ENCODE measurements around the gene MRTFA. TPM values are rescaled to one million over a fixed set of nuclear protein-coding genes. Genes with fewer than 3 reads are reported as not detected.
"Not testable (repeated sequence)": the region's sequence is repeated elsewhere in the genome, so short reads cannot be mapped to it uniquely, and the experiment has no call there.

Gene MRTFA
- total RNA-seq, 1 experiment from 2014 or later: 10.5 TPM

DNA sequence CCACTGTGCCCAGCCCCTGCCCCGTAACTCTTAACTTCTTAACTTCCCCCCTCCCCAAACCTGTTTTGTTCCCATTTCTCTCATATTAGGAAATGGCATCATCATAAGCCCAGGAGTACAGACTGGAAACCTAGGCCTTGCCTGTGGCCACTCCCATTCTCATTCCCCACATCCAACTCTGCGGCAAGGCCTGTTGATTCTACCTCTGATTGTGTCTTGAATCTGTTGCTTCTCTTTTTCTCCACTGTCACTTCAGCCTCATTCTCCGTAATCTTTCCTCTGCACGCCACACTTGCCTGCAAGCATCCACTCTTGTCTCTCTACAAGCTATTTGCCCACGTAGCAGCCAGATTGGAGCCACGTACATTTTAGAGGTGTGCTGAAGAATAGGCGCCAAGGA is 240.9 kb downstream of the MRTFA start:
- no peak for DNase-seq (ENCODE audit: low read depth, low spot score)
- in situ Hi-C loops (cut with HindIII; ENCODE audit: low pct_unique_long_range_greater_than_20kb, low sequenced_read_pairs): no loop called here

DNA sequence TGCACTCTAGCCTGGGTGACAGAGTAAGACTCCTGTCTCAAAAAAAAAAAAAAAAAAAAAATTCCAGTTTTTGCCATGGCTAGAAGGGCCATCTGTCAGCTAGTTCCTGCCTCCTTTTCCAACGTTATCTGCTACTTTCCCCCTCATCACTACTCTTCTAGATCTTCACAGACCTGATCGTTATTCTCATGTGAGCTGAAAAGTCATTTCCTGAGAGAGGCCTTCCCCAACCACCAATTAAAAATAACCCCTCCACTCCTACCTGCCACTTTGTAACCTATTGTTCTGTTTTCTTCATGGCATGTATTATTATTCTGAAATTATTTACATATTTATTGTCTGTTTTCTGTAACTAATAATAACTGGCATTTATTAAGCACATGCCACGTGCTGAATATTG is 241.9 kb downstream of the MRTFA start:
- in situ Hi-C loops (cut with HindIII; ENCODE audit: low pct_unique_long_range_greater_than_20kb, low sequenced_read_pairs): no loop called here
- no peak for DNase-seq (ENCODE audit: low read depth, low spot score)

GRCh38 chr22:40392618-40393017 is 243.9 kb downstream of the MRTFA start:
- in situ Hi-C loops (cut with HindIII; ENCODE audit: low pct_unique_long_range_greater_than_20kb, low sequenced_read_pairs): no loop called here
- no peak for DNase-seq (ENCODE audit: low read depth, low spot score)

DNA sequence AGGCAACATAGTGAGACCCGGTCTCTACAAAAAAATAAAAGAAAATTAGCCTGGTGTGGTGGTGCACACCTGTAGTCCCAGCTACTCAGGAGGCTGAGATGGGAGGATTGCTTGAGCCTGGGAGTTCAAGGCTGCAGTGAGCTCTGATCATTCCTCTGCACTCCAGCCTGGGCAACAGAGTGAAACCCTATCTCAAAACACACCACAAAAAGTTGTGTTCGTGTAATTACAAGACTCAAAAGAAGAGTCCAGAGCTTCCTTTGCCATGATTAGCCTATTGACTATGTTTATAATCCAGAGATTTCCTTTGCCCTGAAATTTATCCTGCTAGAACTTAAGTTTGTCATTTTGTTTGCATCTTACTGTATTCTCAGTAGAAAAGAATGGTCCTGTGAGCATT is 245.1 kb downstream of the MRTFA start:
- DNase-seq (ENCODE audit: low read depth, low spot score): no peak
- in situ Hi-C loops (cut with HindIII; ENCODE audit: low pct_unique_long_range_greater_than_20kb, low sequenced_read_pairs): no loop called here

DNA sequence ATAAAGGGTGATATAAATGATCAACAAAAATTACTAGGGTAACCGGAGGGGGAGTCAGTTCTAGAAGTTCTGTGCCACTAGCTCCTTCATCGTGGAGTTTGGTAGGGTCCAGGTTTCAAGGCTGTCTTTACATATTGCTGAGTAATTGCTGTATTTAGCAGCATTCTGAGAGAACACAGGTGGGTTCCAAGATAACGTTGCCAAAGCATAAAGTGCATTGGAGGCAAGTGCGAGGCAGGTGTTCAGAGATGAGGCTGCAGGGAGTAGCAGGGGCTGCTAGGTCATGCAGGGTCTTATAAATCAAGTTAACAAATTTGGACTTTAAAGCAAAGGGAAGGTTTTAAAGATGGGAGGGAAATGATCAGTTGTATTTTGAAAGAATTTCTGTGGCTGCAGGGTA is 248.3 kb downstream of the MRTFA start:
- DNase-seq (ENCODE audit: low read depth, low spot score): no peak
- in situ Hi-C loops (cut with HindIII; ENCODE audit: low pct_unique_long_range_greater_than_20kb, low sequenced_read_pairs): no loop called here

- in situ Hi-C loops (cut with HindIII; ENCODE audit: low pct_unique_long_range_greater_than_20kb, low sequenced_read_pairs): no loop called here
- DNase-seq (ENCODE audit: low read depth, low spot score): no peak
These were observed 248.8 kb downstream of the MRTFA start for GRCh38 chr22:40387746-40388145.

GRCh38 chr22:40385036-40385782 is 251.3 kb downstream of the MRTFA start:
- in situ Hi-C loops (cut with HindIII; ENCODE audit: low pct_unique_long_range_greater_than_20kb, low sequenced_read_pairs): no loop called here

GRCh38 chr22:40383905-40384304 is 252.6 kb downstream of the MRTFA start:
- DNase-seq (ENCODE audit: low read depth, low spot score): no peak
- in situ Hi-C loops (cut with HindIII; ENCODE audit: low pct_unique_long_range_greater_than_20kb, low sequenced_read_pairs): no loop called here

More at GRCh38 chr22:40385036-40385782, 251.3 kb downstream of the MRTFA start:
- no peak for DNase-seq (ENCODE audit: low read depth, low spot score)

GRCh38 chr22:40381461-40381860 is 255.1 kb downstream of the MRTFA start:
- DNase-seq (ENCODE audit: low read depth, low spot score): no peak
- in situ Hi-C loops (cut with HindIII; ENCODE audit: low pct_unique_long_range_greater_than_20kb, low sequenced_read_pairs): no loop called here

GRCh38 chr22:40378448-40378847 is 258.1 kb downstream of the MRTFA start:
- in situ Hi-C loops (cut with HindIII; ENCODE audit: low pct_unique_long_range_greater_than_20kb, low sequenced_read_pairs); DNase-seq (ENCODE audit: low read depth, low spot score): not testable (repeated sequence)

DNA sequence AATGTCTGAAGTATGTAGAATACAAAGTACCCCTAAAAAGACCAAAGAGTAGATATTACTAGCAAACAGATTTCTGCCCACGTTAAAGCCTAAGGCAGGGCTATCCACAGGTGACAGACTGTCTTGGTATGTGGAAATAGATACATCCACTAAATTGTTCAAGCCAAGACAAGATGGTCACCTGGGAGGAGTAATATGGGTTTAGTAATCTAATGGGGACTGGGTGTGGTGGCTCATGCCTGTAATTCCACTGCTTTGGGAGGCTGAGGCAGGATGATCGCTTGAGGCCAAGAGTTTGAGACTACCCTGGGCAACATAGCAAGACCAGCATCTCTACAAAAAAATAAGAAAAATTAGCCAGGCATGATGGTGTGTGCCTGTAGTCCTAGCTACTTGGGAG is 258.6 kb downstream of the MRTFA start:
- in situ Hi-C loops (cut with HindIII; ENCODE audit: low pct_unique_long_range_greater_than_20kb, low sequenced_read_pairs): no loop called here
- no peak for DNase-seq (ENCODE audit: low read depth, low spot score)

DNA sequence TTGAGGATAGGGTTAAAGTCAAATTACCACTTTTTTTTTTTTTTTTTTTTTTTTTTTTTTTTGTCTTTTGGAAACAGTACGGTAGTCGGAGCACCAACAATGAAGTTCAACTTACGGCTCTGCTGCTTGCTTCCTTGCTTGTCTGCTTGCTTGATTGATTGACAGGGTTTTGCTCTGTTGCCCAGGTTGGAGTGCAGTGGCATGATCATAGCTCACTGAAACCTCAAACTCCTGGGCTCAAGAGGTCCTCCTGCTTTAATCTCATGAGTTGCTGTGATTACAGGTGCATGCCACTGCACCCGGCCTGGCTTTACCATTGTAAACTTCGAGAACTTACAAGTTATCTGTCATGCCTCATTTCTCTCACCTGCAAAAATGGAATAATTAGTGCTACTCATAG is 260.4 kb downstream of the MRTFA start:
- DNase-seq (ENCODE audit: low read depth, low spot score): no peak
- in situ Hi-C loops (cut with HindIII; ENCODE audit: low pct_unique_long_range_greater_than_20kb, low sequenced_read_pairs): no loop called here

GRCh38 chr22:40374567-40374966 is 262.0 kb downstream of the MRTFA start:
- DNase-seq (ENCODE audit: low read depth, low spot score): no peak
- in situ Hi-C loops (cut with HindIII; ENCODE audit: low pct_unique_long_range_greater_than_20kb, low sequenced_read_pairs): no loop called here

DNA sequence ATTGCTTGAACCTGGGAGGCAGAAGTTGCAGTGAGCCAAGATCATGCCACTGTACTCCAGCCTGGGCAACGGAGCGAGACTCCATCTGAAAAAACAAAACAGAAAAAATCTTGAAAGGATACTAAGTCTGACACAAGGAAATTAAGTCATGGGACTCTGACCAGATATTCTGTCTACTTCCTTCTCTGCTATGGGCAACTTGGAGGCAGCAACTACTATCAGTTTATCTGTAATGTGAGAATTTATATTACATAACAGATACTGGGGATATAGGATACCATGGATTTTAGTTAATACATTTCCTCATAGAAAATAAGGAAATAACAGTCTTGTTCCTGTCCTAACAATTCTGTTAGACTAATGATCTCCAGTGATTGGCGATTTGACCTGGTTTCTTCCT is 267.7 kb downstream of the MRTFA start:
- no peak for DNase-seq (ENCODE audit: low read depth, low spot score)
- in situ Hi-C loops (cut with HindIII; ENCODE audit: low pct_unique_long_range_greater_than_20kb, low sequenced_read_pairs): no loop called here

DNA sequence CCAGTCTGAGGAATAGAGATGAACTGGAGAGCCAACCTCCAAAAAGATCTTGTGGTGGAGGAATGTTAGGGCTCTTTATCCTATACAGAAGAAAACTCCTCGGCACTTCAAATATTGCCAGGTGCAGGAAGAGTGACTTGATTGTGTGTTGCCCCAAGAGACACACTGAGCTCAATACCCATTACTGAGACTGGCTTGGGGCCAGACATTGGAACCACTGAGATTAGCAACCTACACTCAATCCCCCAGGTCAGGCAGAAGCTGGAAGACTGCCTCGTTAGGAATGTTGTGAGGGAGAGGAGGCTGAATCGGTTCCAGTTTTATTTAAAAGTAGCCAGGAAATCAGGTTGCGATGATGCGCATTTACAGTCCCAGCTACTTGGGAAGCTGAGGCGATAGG is 268.5 kb downstream of the MRTFA start:
- in situ Hi-C loops (cut with HindIII; ENCODE audit: low pct_unique_long_range_greater_than_20kb, low sequenced_read_pairs): no loop called here
- DNase-seq (ENCODE audit: low read depth, low spot score): no peak

DNA sequence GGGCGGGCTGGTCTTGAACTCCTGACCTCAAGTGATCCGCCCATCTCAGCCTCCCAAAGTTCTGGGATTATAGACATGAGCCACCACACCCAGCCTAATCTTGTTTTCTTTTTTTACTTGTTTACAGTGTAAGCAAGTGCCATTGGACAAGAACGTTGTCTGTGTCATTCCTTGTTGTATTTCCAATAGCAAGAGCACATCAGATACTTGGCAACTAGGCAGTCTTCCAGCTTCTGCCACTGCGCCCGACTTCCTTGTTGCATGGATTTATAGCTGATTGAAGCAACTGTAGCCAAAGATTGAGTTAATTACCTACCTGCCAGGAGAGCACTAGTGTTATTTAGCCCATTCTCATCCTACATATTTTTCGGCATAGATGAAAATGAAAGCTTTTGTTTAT is 269.2 kb downstream of the MRTFA start:
- in situ Hi-C loops (cut with HindIII; ENCODE audit: low pct_unique_long_range_greater_than_20kb, low sequenced_read_pairs): no loop called here

GRCh38 chr22:40366068-40366467 is 270.5 kb downstream of the MRTFA start:
- in situ Hi-C loops (cut with HindIII; ENCODE audit: low pct_unique_long_range_greater_than_20kb, low sequenced_read_pairs): no loop called here

More for the DNA sequence above, 269.2 kb downstream of the MRTFA start:
- no peak for DNase-seq (ENCODE audit: low read depth, low spot score)

DNA sequence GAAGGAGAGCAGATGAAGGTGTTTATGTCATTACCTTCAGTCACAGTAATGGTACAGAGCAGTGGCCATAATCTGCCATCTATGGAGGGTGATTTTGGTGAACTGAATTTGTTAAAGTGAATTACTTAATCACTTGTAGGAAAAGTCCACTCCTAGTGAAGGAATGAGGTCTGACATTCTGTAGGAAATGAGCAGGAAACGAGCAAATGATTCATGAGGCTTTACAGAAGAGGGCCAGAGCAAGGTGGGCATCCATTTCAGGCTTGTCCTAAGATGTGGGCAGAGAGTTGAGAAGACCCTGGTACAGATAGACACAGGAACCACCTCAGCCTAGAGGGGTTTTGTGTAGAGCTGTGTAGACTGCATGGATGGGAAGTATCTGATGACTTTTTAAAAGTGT is 272.1 kb downstream of the MRTFA start:
- in situ Hi-C loops (cut with HindIII; ENCODE audit: low pct_unique_long_range_greater_than_20kb, low sequenced_read_pairs): no loop called here
- DNase-seq (ENCODE audit: low read depth, low spot score): no peak

More at GRCh38 chr22:40366068-40366467, 270.5 kb downstream of the MRTFA start:
- no peak for DNase-seq (ENCODE audit: low read depth, low spot score)

DNA sequence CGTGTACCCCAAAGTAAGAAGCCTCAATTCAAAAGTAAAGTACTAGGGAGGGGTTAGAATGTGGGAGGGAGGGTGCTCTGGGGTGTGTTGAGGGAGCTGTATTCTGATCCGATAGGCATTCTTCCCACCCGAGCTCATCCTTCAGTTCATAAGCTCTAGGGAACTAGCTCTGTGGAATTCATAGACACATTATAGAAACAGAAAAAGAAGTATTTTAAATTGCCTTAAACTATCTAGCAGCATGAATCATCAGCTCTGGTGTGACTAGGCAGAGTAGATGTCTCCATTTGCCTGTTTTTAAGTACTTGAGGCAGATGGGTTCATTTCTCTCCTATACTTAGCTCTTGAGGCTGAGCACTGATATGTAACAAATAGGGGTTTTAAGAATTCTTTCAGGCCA is 273.5 kb downstream of the MRTFA start:
- DNase-seq (ENCODE audit: low read depth, low spot score): no peak
- in situ Hi-C loops (cut with HindIII; ENCODE audit: low pct_unique_long_range_greater_than_20kb, low sequenced_read_pairs): no loop called here

DNA sequence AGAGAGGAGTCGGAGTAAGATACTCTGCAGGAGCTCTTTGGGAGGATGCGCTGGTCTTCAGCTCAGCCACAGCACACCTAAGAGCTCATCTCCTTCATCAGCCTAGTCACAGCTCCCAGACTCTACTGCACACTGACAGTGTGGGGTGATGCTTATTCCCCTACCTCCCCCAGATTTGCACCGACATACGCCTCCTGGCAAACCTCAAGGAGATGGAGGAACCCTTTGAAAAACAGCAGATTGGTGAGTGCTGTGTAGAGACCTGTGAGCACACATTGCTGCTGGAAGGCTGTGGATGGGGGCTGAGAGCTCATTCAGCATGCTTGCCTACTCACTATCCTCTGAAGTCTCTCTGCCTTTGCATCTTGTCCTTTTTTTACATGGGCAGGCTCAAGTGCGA is 275.4 kb downstream of the MRTFA start:
- in situ Hi-C loops (cut with HindIII; ENCODE audit: low pct_unique_long_range_greater_than_20kb, low sequenced_read_pairs): no loop called here
- no peak for DNase-seq (ENCODE audit: low read depth, low spot score)

Measured in SK-MEL-5 (cell line).